ENCODE measurements around the gene SLC38A4. TPM values are rescaled to one million over a fixed set of nuclear protein-coding genes. Genes with fewer than 3 reads are reported as not detected.

SLC38A4 gene
- total RNA-seq, 1 experiment from 2014 or later: not detected

DNA sequence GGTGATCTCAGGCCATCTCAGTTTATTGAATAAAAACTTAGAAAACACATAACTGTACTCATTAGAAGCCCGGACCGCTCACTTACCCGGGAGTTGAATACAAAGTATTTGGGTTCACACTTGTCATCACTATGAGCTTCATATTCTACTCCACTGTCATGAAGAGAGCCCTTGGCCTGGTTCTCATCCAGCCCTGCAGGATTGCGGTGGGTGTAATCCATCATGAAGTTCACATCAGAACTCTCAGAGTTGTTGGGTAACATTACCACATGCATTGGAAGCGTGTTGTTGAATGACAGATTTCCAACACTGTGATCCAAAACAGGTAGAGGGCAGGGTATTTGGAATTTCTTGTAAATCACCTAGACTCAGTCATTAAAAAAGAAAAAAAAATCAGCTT lies 47.4 kb downstream of the SLC38A4 start:
- DNase-seq (ENCODE audit: low read depth, low spot score) (no peak), ATAC-seq (no peak)
- Histone ChIP-seq H3K9me2 (ENCODE audit: insufficient read depth) (no peaks in the 10 kb centered on the region), H3K36me3 (ENCODE audit: control insufficient read depth in 1 of 2, insufficient read depth in 2 of 2, low read length in 2 of 2) (no peaks in the 10 kb centered on the region), H4K20me1 (ENCODE audit: insufficient read depth) (no peaks in the 10 kb centered on the region), H3K9ac (ENCODE audit: low read length) (no peak overlapping the region), H3K9me3 (ENCODE audit: control insufficient read depth in 1 of 2, insufficient read depth in 1 of 2, low read depth in 1 of 2, low read length in 2 of 2) (no peaks in the 10 kb centered on the region), H3K4me3 (replicated peaks in 1 of 2; ENCODE audit: low read depth in 1 of 2, low read length in 2 of 2) (no peak overlapping the region), H3K27me3 (ENCODE audit: insufficient read depth, low read length) (no peaks in the 10 kb centered on the region), H3K4me2 (ENCODE audit: low read length) (no peak overlapping the region), H3K79me2 (ENCODE audit: insufficient read depth, low read length) (no peaks in the 10 kb centered on the region), H2AFZ (ENCODE audit: low read depth, low read length, poor library complexity, severe bottlenecking) (no peak overlapping the region), H3K4me1 (ENCODE audit: control insufficient read depth in 1 of 2, insufficient read depth in 2 of 2, low read length in 2 of 2) (no peaks in the 10 kb centered on the region), H3K27ac (ENCODE audit: low read depth, low read length) (no peak overlapping the region)
- ChIA-PET CTCF (no interaction called here), RAD21 (ENCODE audit: low non-redundant PET in 1 of 2, low total read pairs in 2 of 2, uncharacterized antibody in 2 of 2, unreplicated experiment in 2 of 2) (no interaction called here), POLR2A (no interaction called here)
- no TSS peak for BruUV-seq (replicated peaks)
- intact Hi-C loops (cut with micrococcal nuclease): no loop called here
- TF ChIP-seq POLR2AphosphoS5 (IDR thresholded peaks at IDR 0.05; ENCODE audit: low read depth, low read length) (no peak), EZH2phosphoT487 (IDR thresholded peaks at IDR 0.05; ENCODE audit: borderline replicate concordance) (no peak), YY1 (IDR thresholded peaks at IDR 0.05; ENCODE audit: extremely low read depth, insufficient replicate concordance, low read depth, low read length) (no peak), CBX3 (IDR thresholded peaks at IDR 0.05; ENCODE audit: low read depth) (no peak)
- TF ChIP-seq, protein P1, sequence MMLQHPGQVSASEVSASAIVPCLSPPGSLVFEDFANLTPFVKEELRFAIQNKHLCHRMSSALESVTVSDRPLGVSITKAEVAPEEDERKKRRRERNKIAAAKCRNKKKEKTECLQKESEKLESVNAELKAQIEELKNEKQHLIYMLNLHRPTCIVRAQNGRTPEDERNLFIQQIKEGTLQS (IDR thresholded peaks at IDR 0.05): no peak

- RAD21 ChIA-PET (ENCODE audit: low non-redundant PET in 1 of 2, low total read pairs in 2 of 2, uncharacterized antibody in 2 of 2, unreplicated experiment in 2 of 2): no interaction called here
- TF ChIP-seq POLR2AphosphoS5 (IDR thresholded peaks at IDR 0.05; ENCODE audit: low read depth, low read length) (no peak), EZH2phosphoT487 (IDR thresholded peaks at IDR 0.05; ENCODE audit: borderline replicate concordance) (no peak), EZH2 (IDR thresholded peaks at IDR 0.05) (no peak), REST (IDR thresholded peaks at IDR 0.05; ENCODE audit: low read depth) (no peak), ZNF274 (IDR thresholded peaks at IDR 0.05; ENCODE audit: low read depth, low read length) (no peak), EGR1 (IDR thresholded peaks at IDR 0.05; ENCODE audit: low read depth) (no peak)
- TF ChIP-seq, protein P2, sequence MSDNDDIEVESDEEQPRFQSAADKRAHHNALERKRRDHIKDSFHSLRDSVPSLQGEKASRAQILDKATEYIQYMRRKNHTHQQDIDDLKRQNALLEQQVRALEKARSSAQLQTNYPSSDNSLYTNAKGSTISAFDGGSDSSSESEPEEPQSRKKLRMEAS (IDR thresholded peaks at IDR 0.05): no peak
- TF ChIP-seq, protein P3, sequence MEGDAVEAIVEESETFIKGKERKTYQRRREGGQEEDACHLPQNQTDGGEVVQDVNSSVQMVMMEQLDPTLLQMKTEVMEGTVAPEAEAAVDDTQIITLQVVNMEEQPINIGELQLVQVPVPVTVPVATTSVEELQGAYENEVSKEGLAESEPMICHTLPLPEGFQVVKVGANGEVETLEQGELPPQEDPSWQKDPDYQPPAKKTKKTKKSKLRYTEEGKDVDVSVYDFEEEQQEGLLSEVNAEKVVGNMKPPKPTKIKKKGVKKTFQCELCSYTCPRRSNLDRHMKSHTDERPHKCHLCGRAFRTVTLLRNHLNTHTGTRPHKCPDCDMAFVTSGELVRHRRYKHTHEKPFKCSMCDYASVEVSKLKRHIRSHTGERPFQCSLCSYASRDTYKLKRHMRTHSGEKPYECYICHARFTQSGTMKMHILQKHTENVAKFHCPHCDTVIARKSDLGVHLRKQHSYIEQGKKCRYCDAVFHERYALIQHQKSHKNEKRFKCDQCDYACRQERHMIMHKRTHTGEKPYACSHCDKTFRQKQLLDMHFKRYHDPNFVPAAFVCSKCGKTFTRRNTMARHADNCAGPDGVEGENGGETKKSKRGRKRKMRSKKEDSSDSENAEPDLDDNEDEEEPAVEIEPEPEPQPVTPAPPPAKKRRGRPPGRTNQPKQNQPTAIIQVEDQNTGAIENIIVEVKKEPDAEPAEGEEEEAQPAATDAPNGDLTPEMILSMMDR (IDR thresholded peaks at IDR 0.05 in 2 of 3, conservative IDR thresholded peaks at IDR 0.05 in 1 of 3; ENCODE audit: borderline replicate concordance in 1 of 3, insufficient read depth in 1 of 3, low read depth in 2 of 3, low read length in 2 of 3): no peak
- TF ChIP-seq, protein P1 (IDR thresholded peaks at IDR 0.05): no peak
Measured at GRCh38 chr12:46777587-46777986, 48.2 kb downstream of the SLC38A4 start.

More at GRCh38 chr12:46777587-46777986, 48.2 kb downstream of the SLC38A4 start:
- no peaks in the 10 kb centered on the region for H4K20me1 ChIP-seq (ENCODE audit: insufficient read depth)
- H3K27ac ChIP-seq (ENCODE audit: low read depth, low read length): no peak overlapping the region
- BruUV-seq (replicated peaks): no TSS peak
- ChIA-PET CTCF (no interaction called here), POLR2A (no interaction called here)
- H3K27me3 ChIP-seq (ENCODE audit: insufficient read depth, low read length): no peaks in the 10 kb centered on the region
- no peaks in the 10 kb centered on the region for H3K36me3 ChIP-seq (ENCODE audit: control insufficient read depth in 1 of 2, insufficient read depth in 2 of 2, low read length in 2 of 2)
- no peak overlapping the region for H3K4me2 ChIP-seq (ENCODE audit: low read length)
- H3K9me2 ChIP-seq (ENCODE audit: insufficient read depth): no peaks in the 10 kb centered on the region
- no peaks in the 10 kb centered on the region for H3K79me2 ChIP-seq (ENCODE audit: insufficient read depth, low read length)
- H3K4me3 ChIP-seq (replicated peaks in 1 of 2; ENCODE audit: low read depth in 1 of 2, low read length in 2 of 2): no peak overlapping the region
- no peak for DNase-seq (ENCODE audit: low read depth, low spot score)
- no peaks in the 10 kb centered on the region for H3K9me3 ChIP-seq (ENCODE audit: control insufficient read depth in 1 of 2, insufficient read depth in 1 of 2, low read depth in 1 of 2, low read length in 2 of 2)
- ATAC-seq: no peak
- no peak overlapping the region for H2AFZ ChIP-seq (ENCODE audit: low read depth, low read length, poor library complexity, severe bottlenecking)
- no peak overlapping the region for H3K9ac ChIP-seq (ENCODE audit: low read length)
- intact Hi-C loops (cut with micrococcal nuclease): no loop called here
- H3K4me1 ChIP-seq (ENCODE audit: control insufficient read depth in 1 of 2, insufficient read depth in 2 of 2, low read length in 2 of 2): no peaks in the 10 kb centered on the region

Data from HCT116 (cell line).